Liver (tissue), 9 donors: ENCODE data around the gene NAA16. TPM values are rescaled to one million over a fixed set of nuclear protein-coding genes. Genes with fewer than 3 reads are reported as not detected.

ENCODE experiments used
- DNase-seq: peaks from one replicate; pipeline ENCODE4 v3.0.0-alpha.2; 2017; ENCODE audit warnings: low spot score
- H3K27ac ChIP-seq, 2 donors: one replicate each; pipeline ENCODE4 v1.7.0; 2013; ENCODE audit warnings: inconsistent platforms in 2 of 2, low read length in 2 of 2, control low read depth in 1 of 2, low read depth in 1 of 2, mild to moderate bottlenecking in 1 of 2
- H3K27me3 ChIP-seq, 4 donors: one replicate each; pipeline versions ENCODE4 v1.6.1 to v1.7.0; 2013; ENCODE audit warnings: low read length in 3 of 4, inconsistent platforms in 1 of 4, mild to moderate bottlenecking in 1 of 4, moderate library complexity in 1 of 4; ENCODE audit not compliant: control insufficient read depth in 4 of 4, insufficient read depth in 4 of 4
- H3K36me3 ChIP-seq, 4 donors: one replicate each; pipeline versions ENCODE4 v1.6.1 to v1.7.0; 2013; ENCODE audit warnings: low read length in 3 of 4, mild to moderate bottlenecking in 3 of 4, low read depth in 1 of 4, moderate library complexity in 1 of 4; ENCODE audit not compliant: control insufficient read depth in 4 of 4, insufficient read depth in 3 of 4
- H3K4me1 ChIP-seq, 4 donors: one replicate each; pipeline versions ENCODE4 v1.6.1 to v1.7.0; 2013; ENCODE audit warnings: low read length in 3 of 4, mild to moderate bottlenecking in 3 of 4, moderate library complexity in 1 of 4; ENCODE audit not compliant: control insufficient read depth in 4 of 4, insufficient read depth in 4 of 4
- H3K4me3 ChIP-seq, 3 donors: one replicate each; pipeline versions ENCODE4 v1.6.1 to v1.7.0; 2013; ENCODE audit warnings: low read length in 3 of 3, control low read depth in 1 of 3, low read depth in 1 of 3, mild to moderate bottlenecking in 1 of 3
- H3K9ac ChIP-seq, 2 donors: one replicate each; pipeline ENCODE4 v1.7.0; 2013; ENCODE audit warnings: low read length in 2 of 2, mild to moderate bottlenecking in 2 of 2, moderate library complexity in 2 of 2, control low read depth in 1 of 2, low read depth in 1 of 2
- H3K9me3 ChIP-seq, 4 donors: one replicate each; pipeline versions ENCODE4 v1.6.1 to v1.7.0; 2013; ENCODE audit warnings: low read length in 3 of 4; ENCODE audit not compliant: control insufficient read depth in 4 of 4
- ATF3 ChIP-seq: IDR thresholded peaks from 2 replicates; pipeline ENCODE4 v1.6.1; 2016; ENCODE audit warnings: antibody characterized with exemption
- CTCF ChIP-seq: fragments of 150-350 bp; IDR thresholded peaks from 2 replicates; pipeline ENCODE4 v1.5.1; 2017; ENCODE audit warnings: improper control_type of control experiment, low read depth, low read length; ENCODE audit not compliant: missing input control
- EGR1 ChIP-seq, 2 donors: IDR thresholded peaks; 2 replicates each; pipeline ENCODE4 v1.6.1; 2016 to 2018; ENCODE audit warnings: antibody characterized with exemption in 2 of 2, low read depth in 2 of 2
- FOXA1 ChIP-seq: IDR thresholded peaks from 2 replicates; pipeline ENCODE4 v1.6.1; 2016; ENCODE audit warnings: antibody characterized with exemption
- FOXA2 ChIP-seq: IDR thresholded peaks from 2 replicates; pipeline ENCODE4 v1.6.1; 2016; ENCODE audit warnings: antibody characterized with exemption
- GABPA ChIP-seq, 2 donors: IDR thresholded peaks in 1 of 2; conservative IDR thresholded peaks in 1 of 2; 2 replicates each; pipeline ENCODE4 v1.6.1; 2016; ENCODE audit warnings: antibody characterized with exemption in 2 of 2, mild to moderate bottlenecking in 1 of 2, moderate library complexity in 1 of 2
- HNF4A ChIP-seq, 2 donors: conservative IDR thresholded peaks; 2 replicates each; pipeline ENCODE4 v1.6.1; 2016; ENCODE audit warnings: antibody characterized with exemption in 2 of 2, mild to moderate bottlenecking in 2 of 2
- HNF4G ChIP-seq: IDR thresholded peaks from 2 replicates; pipeline ENCODE4 v1.6.1; 2016; ENCODE audit warnings: antibody characterized with exemption
- JUND ChIP-seq, 2 donors: IDR thresholded peaks; 2 replicates each; pipeline ENCODE4 v1.6.1; 2016; ENCODE audit warnings: antibody characterized with exemption in 2 of 2
- MAX ChIP-seq: IDR thresholded peaks from 2 replicates; pipeline ENCODE4 v1.6.1; 2016; ENCODE audit warnings: antibody characterized with exemption
- NR2F2 ChIP-seq: IDR thresholded peaks from 2 replicates; pipeline ENCODE4 v1.6.1; 2016; ENCODE audit warnings: antibody characterized with exemption
- RAD21 ChIP-seq, 2 donors: IDR thresholded peaks; 2 replicates each; pipeline ENCODE4 v1.6.1; 2016; ENCODE audit warnings: antibody characterized with exemption in 2 of 2, mild to moderate bottlenecking in 2 of 2
- REST ChIP-seq: IDR thresholded peaks from 2 replicates; pipeline ENCODE4 v1.6.1; 2016; ENCODE audit warnings: antibody characterized with exemption, mild to moderate bottlenecking
- RXRA ChIP-seq, 2 donors: IDR thresholded peaks; 2 replicates each; pipeline ENCODE4 v1.6.1; 2017 to 2018; ENCODE audit warnings: antibody characterized with exemption in 2 of 2, mild to moderate bottlenecking in 1 of 2
- SP1 ChIP-seq: IDR thresholded peaks from 2 replicates; pipeline ENCODE4 v1.6.1; 2018; ENCODE audit warnings: antibody characterized with exemption, mild to moderate bottlenecking
- TAF1 ChIP-seq: conservative IDR thresholded peaks from 2 replicates; pipeline ENCODE4 v1.6.1; 2016; ENCODE audit warnings: antibody characterized with exemption, mild to moderate bottlenecking
- YY1 ChIP-seq: IDR thresholded peaks from 2 replicates; pipeline ENCODE4 v1.6.1; 2016; ENCODE audit warnings: antibody characterized with exemption, mild to moderate bottlenecking
- ZBTB33 ChIP-seq: IDR thresholded peaks from 2 replicates; pipeline ENCODE4 v1.6.1; 2016; ENCODE audit warnings: antibody characterized with exemption
- WGBS: extraction: QIAGEN DNeasy Blood & Tissue Kit; methylation state at CpG from one replicate; pipeline ENCODE4 v1.1.7; 2013; 5-methylcytosine and 5-hydroxymethylcytosine counted together
- polyA plus RNA-seq, 2 donors: library from polyadenylated mRNA; stranded (reverse) in 1 of 2; unstranded in 1 of 2; fragments of 200-250 nt in 1 of 2; fragments of >200 nt in 1 of 2; fragmentation: Nextera tagmentation in 1 of 2; extraction: Ambion mirVana in 1 of 2; gene quantifications; one replicate each; pipeline versions ENCODE4 v1.2.1 to v1.2.3, GENCODE V29; 2013 to 2015
- total RNA-seq, 2 donors: library from RNA; depleted of rRNA; stranded (reverse); fragments of >200 nt; gene quantifications; one replicate each; pipeline ENCODE4 v1.2.3, GENCODE V29; 2014
- donor health status: healthy.
- donor health status: healthy.
- donor health status: healthy.
- donor health status: healthy.
- donor health status: healthy.

Gene NAA16
- total and polyA plus RNA-seq, 4 donors, result 2.6 to 11.5 (median 9.2) TPM

GRCh38 chr13:41267106-41267505 is 44.0 kb upstream of the NAA16 start:
- TF ChIP-seq NR2F2 (no peak), ATF3 (no peak), YY1 (no peak), JUND (IDR thresholded peaks at IDR 0.05) (no peak), HNF4G (no peak), FOXA1 (no peak), RXRA (IDR thresholded peaks at IDR 0.05) (no peak), HNF4A (conservative IDR thresholded peaks at IDR 0.05) (no peak), REST (no peak), ZBTB33 (no peak), SP1 (no peak), TAF1 (no peak)

GRCh38 chr13:41268764-41269163 is 42.3 kb upstream of the NAA16 start:
- Histone ChIP-seq H3K27me3 (no peaks in the 10 kb centered on the region), H3K36me3 (no peaks in the 10 kb centered on the region), H3K4me3 (no peak overlapping the region), H3K4me1 (peaks cover 0 to 2% (median under 1%) of the 10 kb centered on the region in 4 donors), H3K9ac (no peak overlapping the region), H3K9me3 (peaks cover 0 to 3% (median 0%) of the 10 kb centered on the region in 4 donors), H3K27ac (no peak overlapping the region)
- no peak for TF ChIP-seq YY1
- TF ChIP-seq FOXA1, result no peak
- TF ChIP-seq HNF4G, result no peak
- no peak for TF ChIP-seq JUND (IDR thresholded peaks at IDR 0.05)
- TF ChIP-seq MAX, result no peak
- TF ChIP-seq RXRA (IDR thresholded peaks at IDR 0.05), result no peak
- no peak for TF ChIP-seq CTCF
- no peak for TF ChIP-seq EGR1 (IDR thresholded peaks at IDR 0.05; ENCODE audit: low read depth in 2 of 2)
- TF ChIP-seq HNF4A (conservative IDR thresholded peaks at IDR 0.05), result no peak
- TF ChIP-seq ATF3, result no peak
- no peak for TF ChIP-seq TAF1
- no peak for TF ChIP-seq RAD21 (IDR thresholded peaks at IDR 0.05)
- TF ChIP-seq NR2F2, result no peak
- TF ChIP-seq FOXA2, result no peak
- no peak for TF ChIP-seq ZBTB33
- TF ChIP-seq REST, result no peak
- TF ChIP-seq SP1, result no peak
- no peak for TF ChIP-seq GABPA (IDR thresholded peaks at IDR 0.05 in 1 of 2, conservative IDR thresholded peaks at IDR 0.05 in 1 of 2)
- no peak for DNase-seq
- WGBS, result 43% methylated on average over 1 of the region's 1 CpG

More at GRCh38 chr13:41267106-41267505, 44.0 kb upstream of the NAA16 start:
- H3K4me1 ChIP-seq, result peaks cover 2 to 11% (median 5%) of the 10 kb centered on the region in 4 donors
- H3K27ac ChIP-seq, result no peak overlapping the region
- no peak overlapping the region for H3K4me3 ChIP-seq
- no peak overlapping the region for H3K9ac ChIP-seq
- no peak for DNase-seq
- H3K36me3 ChIP-seq, result no peaks in the 10 kb centered on the region
- peaks cover 0 to 3% (median 0%) of the 10 kb centered on the region in 4 donors for H3K9me3 ChIP-seq
- H3K27me3 ChIP-seq, result no peaks in the 10 kb centered on the region
